Epithelial cell of proximal tubule (primary cell): ENCODE results near the gene SCML2. TPM values are rescaled to one million over a fixed set of nuclear protein-coding genes. Genes with fewer than 3 reads are reported as not detected.

ENCODE experiments used
- DNase-seq: peaks from one replicate; pipeline ENCODE4 v3.0.0-alpha.2; 2011; ENCODE audit warnings: low read depth
- H3K4me3 ChIP-seq: 2 replicates; pipeline ENCODE4 v1.5.1; 2011; ENCODE audit warnings: low read depth, mild to moderate bottlenecking, low read length
- total RNA-seq: library from RNA; depleted of rRNA; stranded (reverse); fragments of >200 nt; gene quantifications from 2 replicates; pipeline ENCODE4 v1.2.3, GENCODE V29; 2015
- TF ChIP-seq, protein P1 (sequence below): conservative IDR thresholded peaks from 2 replicates; pipeline ENCODE4 v1.5.1; 2012; ENCODE audit warnings: low read depth, mild to moderate bottlenecking, low read length

SCML2 gene
- total RNA-seq, 1 donor from 2014 or later, result 1.3 TPM

DNA sequence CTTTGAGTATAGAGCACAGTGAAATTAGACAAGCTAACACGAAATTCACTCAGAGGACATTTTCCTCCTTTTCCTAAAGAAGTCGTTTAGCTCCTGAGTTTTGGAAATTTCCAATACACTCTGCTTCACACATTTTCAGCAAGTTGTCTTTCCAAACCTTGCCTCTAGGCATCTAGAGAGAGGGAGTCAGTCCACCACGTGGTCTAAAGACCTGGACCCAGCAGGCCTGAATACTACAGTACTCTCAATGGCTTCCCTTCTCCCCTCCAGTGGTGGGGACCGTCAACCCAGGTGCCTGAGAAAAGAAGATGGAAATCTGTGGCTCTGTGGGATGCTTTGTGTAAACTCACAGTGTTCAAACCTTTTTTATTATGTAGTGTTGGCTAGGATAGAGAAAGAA lies 13.9 kb upstream of the SCML2 start:
- no peak overlapping the region for H3K4me3 ChIP-seq
- no peak for DNase-seq
- TF ChIP-seq, protein P1, sequence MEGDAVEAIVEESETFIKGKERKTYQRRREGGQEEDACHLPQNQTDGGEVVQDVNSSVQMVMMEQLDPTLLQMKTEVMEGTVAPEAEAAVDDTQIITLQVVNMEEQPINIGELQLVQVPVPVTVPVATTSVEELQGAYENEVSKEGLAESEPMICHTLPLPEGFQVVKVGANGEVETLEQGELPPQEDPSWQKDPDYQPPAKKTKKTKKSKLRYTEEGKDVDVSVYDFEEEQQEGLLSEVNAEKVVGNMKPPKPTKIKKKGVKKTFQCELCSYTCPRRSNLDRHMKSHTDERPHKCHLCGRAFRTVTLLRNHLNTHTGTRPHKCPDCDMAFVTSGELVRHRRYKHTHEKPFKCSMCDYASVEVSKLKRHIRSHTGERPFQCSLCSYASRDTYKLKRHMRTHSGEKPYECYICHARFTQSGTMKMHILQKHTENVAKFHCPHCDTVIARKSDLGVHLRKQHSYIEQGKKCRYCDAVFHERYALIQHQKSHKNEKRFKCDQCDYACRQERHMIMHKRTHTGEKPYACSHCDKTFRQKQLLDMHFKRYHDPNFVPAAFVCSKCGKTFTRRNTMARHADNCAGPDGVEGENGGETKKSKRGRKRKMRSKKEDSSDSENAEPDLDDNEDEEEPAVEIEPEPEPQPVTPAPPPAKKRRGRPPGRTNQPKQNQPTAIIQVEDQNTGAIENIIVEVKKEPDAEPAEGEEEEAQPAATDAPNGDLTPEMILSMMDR, result no peak

DNA sequence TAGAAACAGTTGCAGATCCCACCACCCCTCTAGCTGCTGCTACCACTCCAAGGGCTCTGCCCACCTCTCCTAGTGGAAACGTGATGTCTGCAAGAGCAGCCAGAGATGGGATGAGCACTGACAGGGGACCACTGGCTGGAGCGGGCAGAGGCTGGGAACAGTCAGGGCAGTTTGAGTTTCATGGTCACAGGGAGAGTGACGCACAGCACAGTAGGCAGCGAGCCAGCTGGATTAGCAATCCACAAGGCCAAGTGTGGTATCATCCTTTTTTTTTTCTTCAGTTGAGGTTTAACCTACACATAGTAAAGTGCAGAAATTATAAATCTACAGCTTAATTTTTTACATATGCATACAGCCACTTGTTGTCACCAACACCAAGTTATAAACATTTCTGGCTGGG lies 6.4 kb upstream of the SCML2 start:
- no peak for DNase-seq
- no peak overlapping the region for H3K4me3 ChIP-seq
- TF ChIP-seq, protein P1, result no peak

GRCh38 chrX:18353931-18354368 lies 538 bp downstream of the SCML2 start:
- no peak for DNase-seq
- TF ChIP-seq, protein P1, result no peak

GRCh38 chrX:18351784-18352183 lies 2.7 kb downstream of the SCML2 start:
- TF ChIP-seq, protein P1, result no peak
- H3K4me3 ChIP-seq, result no peak overlapping the region

More at GRCh38 chrX:18353931-18354368, 538 bp downstream of the SCML2 start:
- H3K4me3 ChIP-seq, result peak overlapping the region; percentile 48

DNA sequence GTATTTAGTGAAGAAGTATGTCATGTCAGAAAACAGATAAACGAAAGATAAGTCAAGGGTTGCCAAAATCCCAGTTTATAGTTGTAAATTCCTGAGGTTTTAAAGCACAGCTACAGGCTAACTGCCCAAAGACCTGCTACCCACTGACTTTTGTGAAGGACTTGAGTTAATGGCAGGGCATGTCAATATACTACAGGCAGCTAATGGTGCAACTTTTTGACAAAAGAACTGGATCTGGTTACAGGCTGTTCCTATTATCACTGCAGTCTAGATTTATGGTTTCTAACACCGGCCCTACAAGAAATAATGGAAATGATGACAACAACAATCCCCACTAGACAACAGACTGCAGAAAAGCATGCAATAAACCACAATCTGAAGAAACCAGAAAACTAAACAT lies 6.4 kb downstream of the SCML2 start:
- no peak for DNase-seq
- no peak overlapping the region for H3K4me3 ChIP-seq
- TF ChIP-seq, protein P1, result no peak

More at GRCh38 chrX:18351784-18352183, 2.7 kb downstream of the SCML2 start:
- no peak for DNase-seq

GRCh38 chrX:18309401-18309800 lies 45.1 kb downstream of the SCML2 start:
- no peak for DNase-seq
- no peak overlapping the region for H3K4me3 ChIP-seq
- TF ChIP-seq, protein P1, result no peak

DNA sequence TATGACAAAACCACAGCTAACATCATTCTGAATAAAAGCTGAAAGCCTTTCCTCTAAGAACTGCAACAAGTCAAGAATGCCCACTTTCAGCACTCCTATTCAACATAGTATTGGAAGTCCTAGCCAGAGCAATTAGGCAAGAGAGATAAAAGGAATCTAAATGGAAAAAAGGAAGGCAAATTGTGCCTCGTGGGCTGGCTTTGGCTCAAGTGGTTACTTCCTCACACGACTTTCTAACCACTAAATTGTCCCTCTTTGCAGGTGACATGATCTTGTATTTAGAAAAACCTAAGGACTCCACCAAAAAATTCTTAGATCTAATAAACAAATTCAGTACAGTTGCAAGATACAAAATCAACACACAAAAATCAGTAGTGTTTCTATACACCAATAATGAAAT lies 57.2 kb downstream of the SCML2 start:
- TF ChIP-seq, protein P1, result no peak
- DNase-seq, result no peak
- no peak overlapping the region for H3K4me3 ChIP-seq
